SK-N-SH (cell line): ENCODE data around the gene KCNE2.

ENCODE experiments used
- EP300 ChIP-seq, 2 experiments: IDR thresholded peaks; 2 replicates each; pipeline versions ENCODE4 v1.4.0 to v1.6.1; 2012; ENCODE audit warnings: borderline replicate concordance in 1 of 2, low read depth in 1 of 2, low read length in 1 of 2
- EZH2phosphoT487 ChIP-seq: fragments of 200-600 bp; sonication (generic); IDR thresholded peaks from 2 replicates; pipeline ENCODE4 v1.6.1; 2017; ENCODE audit warnings: low read depth, mixed run types, mild to moderate bottlenecking, antibody characterized with exemption, moderate library complexity, borderline replicate concordance
- POLR2AphosphoS5 ChIP-seq: IDR thresholded peaks from 2 replicates; pipeline ENCODE4 v1.6.1; 2012; ENCODE audit warnings: low read depth, low read length
- RAD21 ChIP-seq: IDR thresholded peaks from 2 replicates; pipeline ENCODE4 v1.6.1; 2012; ENCODE audit warnings: mild to moderate bottlenecking, low read length
- SMC3 ChIP-seq: IDR thresholded peaks from 2 replicates; pipeline ENCODE4 v1.6.1; 2012; ENCODE audit warnings: low read depth, low read length, improper control_type of control experiment
- TAF1 ChIP-seq: IDR thresholded peaks from 2 replicates; pipeline ENCODE4 v1.6.1; 2012; ENCODE audit warnings: low read depth, mild to moderate bottlenecking, low read length, moderate library complexity, borderline replicate concordance
- TCF12 ChIP-seq: IDR thresholded peaks from 2 replicates; pipeline ENCODE4 v1.4.0; 2012
- YY1 ChIP-seq: IDR thresholded peaks from 2 replicates; pipeline ENCODE4 v1.4.0; 2012; ENCODE audit warnings: low read depth, mild to moderate bottlenecking
- TF ChIP-seq, protein P1 (sequence below): fragments of 200-600 bp; sonication (generic); IDR thresholded peaks from 2 replicates; pipeline ENCODE4 v1.6.1; 2017; ENCODE audit warnings: antibody characterized with exemption, mild to moderate bottlenecking, moderate library complexity
- TF ChIP-seq, protein P2 (sequence below): IDR thresholded peaks from 2 replicates; pipeline ENCODE4 v1.4.0; 2012; ENCODE audit warnings: low read depth
- TF ChIP-seq, protein P3 (sequence below): IDR thresholded peaks from 2 replicates; pipeline ENCODE4; 2012
- TF ChIP-seq, protein P4 (sequence below): IDR thresholded peaks from 2 replicates; pipeline ENCODE4 v1.6.1; 2012; ENCODE audit warnings: mild to moderate bottlenecking, low read depth, low read length, moderate library complexity

DNA sequence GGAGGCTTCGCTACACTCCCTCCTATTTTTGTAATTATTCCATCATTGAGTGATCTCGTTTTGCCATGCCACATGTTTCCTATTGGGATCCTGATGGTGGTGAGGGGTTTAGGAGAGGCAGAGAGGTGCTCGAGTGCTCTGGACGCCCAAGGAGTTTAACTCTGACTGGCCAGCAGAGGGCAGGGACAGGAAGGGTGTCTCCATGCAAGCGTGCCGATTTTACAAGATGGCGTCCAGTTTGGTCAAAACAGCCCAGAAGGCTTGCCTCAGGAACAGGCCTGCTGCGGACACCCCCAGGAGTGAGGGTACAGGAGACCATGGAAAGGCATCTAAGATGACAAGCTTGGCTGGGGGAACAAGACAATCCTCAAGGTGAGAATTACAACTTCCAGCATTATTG, 33.8 kb upstream of the KCNE2 start:
- TF ChIP-seq, protein P1, sequence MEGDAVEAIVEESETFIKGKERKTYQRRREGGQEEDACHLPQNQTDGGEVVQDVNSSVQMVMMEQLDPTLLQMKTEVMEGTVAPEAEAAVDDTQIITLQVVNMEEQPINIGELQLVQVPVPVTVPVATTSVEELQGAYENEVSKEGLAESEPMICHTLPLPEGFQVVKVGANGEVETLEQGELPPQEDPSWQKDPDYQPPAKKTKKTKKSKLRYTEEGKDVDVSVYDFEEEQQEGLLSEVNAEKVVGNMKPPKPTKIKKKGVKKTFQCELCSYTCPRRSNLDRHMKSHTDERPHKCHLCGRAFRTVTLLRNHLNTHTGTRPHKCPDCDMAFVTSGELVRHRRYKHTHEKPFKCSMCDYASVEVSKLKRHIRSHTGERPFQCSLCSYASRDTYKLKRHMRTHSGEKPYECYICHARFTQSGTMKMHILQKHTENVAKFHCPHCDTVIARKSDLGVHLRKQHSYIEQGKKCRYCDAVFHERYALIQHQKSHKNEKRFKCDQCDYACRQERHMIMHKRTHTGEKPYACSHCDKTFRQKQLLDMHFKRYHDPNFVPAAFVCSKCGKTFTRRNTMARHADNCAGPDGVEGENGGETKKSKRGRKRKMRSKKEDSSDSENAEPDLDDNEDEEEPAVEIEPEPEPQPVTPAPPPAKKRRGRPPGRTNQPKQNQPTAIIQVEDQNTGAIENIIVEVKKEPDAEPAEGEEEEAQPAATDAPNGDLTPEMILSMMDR: no peak
- no peak for TF ChIP-seq RAD21
- TF ChIP-seq, protein P2, sequence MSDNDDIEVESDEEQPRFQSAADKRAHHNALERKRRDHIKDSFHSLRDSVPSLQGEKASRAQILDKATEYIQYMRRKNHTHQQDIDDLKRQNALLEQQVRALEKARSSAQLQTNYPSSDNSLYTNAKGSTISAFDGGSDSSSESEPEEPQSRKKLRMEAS: no peak
- TF ChIP-seq SMC3: no peak
- TF ChIP-seq TAF1: no peak
- no peak for TF ChIP-seq POLR2AphosphoS5
- no peak for TF ChIP-seq EP300 (IDR thresholded peaks at IDR 0.05; ENCODE audit: borderline replicate concordance in 1 of 2, low read depth in 1 of 2, low read length in 1 of 2)
- TF ChIP-seq EZH2phosphoT487: no peak
- TF ChIP-seq, protein P3, sequence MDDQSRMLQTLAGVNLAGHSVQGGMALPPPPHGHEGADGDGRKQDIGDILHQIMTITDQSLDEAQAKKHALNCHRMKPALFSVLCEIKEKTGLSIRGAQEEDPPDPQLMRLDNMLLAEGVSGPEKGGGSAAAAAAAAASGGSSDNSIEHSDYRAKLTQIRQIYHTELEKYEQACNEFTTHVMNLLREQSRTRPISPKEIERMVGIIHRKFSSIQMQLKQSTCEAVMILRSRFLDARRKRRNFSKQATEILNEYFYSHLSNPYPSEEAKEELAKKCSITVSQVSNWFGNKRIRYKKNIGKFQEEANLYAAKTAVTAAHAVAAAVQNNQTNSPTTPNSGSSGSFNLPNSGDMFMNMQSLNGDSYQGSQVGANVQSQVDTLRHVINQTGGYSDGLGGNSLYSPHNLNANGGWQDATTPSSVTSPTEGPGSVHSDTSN: no peak
- no peak for TF ChIP-seq YY1
- no peak for TF ChIP-seq TCF12
- TF ChIP-seq, protein P4, sequence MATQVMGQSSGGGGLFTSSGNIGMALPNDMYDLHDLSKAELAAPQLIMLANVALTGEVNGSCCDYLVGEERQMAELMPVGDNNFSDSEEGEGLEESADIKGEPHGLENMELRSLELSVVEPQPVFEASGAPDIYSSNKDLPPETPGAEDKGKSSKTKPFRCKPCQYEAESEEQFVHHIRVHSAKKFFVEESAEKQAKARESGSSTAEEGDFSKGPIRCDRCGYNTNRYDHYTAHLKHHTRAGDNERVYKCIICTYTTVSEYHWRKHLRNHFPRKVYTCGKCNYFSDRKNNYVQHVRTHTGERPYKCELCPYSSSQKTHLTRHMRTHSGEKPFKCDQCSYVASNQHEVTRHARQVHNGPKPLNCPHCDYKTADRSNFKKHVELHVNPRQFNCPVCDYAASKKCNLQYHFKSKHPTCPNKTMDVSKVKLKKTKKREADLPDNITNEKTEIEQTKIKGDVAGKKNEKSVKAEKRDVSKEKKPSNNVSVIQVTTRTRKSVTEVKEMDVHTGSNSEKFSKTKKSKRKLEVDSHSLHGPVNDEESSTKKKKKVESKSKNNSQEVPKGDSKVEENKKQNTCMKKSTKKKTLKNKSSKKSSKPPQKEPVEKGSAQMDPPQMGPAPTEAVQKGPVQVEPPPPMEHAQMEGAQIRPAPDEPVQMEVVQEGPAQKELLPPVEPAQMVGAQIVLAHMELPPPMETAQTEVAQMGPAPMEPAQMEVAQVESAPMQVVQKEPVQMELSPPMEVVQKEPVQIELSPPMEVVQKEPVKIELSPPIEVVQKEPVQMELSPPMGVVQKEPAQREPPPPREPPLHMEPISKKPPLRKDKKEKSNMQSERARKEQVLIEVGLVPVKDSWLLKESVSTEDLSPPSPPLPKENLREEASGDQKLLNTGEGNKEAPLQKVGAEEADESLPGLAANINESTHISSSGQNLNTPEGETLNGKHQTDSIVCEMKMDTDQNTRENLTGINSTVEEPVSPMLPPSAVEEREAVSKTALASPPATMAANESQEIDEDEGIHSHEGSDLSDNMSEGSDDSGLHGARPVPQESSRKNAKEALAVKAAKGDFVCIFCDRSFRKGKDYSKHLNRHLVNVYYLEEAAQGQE: no peak
